Raji (cell line): ENCODE measurements around the gene CABCOCO1.

ENCODE experiments used
- POLR2A ChIP-seq: IDR thresholded peaks from 2 replicates; pipeline ENCODE4 v1.6.1; 2011; ENCODE audit warnings: low read depth, low read length, control low read depth; ENCODE audit not compliant: insufficient read depth

The CABCOCO1 gene

DNA sequence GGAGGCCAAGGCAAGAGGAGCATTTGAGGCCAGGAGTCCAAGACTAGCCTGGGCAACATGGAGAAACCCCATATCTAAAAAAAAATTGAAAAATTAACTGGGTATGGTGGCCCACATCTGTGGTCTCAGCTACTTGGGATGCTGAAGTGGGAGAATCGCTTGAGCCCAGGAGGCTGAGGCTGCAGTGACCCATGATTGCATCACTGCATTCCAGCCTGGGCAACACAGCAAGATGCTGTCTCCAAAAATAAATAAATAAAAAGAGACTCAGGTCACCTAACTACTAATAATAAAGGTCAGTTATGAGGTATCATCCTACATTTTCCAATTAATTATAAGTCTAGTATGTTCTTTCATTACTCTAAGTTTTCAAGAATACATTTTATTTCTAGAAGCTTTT is 20.6 kb downstream of the CABCOCO1 start:
- no peak for TF ChIP-seq POLR2A

DNA sequence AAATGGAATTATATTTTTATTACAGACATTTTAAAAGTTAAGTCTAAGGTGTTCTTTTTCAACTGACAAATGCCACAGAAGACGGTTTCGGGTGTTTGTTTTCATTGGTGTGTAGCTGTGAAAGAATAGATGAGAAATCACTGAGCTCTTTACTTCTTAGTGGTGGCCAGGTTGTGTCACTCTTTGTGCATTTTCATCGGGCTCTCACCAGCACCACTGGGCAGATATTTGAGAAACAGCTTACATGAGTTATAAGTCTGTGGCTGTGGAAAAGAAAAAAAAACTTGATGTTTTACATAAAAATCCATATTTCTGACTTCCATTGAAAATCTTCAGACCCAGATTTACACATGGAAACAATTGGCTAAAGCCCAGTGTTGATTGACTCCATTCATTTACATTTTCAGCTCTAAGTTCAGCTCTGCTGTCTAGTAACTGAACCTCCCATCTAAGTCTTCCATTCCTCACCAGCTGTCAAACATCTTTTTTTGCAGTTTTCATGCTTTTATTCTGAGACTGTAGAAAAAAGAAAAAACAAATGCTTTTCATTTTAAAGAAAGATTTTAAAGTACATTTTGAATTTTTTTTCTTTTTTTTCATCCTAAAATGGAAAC is 22.3 kb downstream of the CABCOCO1 start:
- no peak for TF ChIP-seq POLR2A

DNA sequence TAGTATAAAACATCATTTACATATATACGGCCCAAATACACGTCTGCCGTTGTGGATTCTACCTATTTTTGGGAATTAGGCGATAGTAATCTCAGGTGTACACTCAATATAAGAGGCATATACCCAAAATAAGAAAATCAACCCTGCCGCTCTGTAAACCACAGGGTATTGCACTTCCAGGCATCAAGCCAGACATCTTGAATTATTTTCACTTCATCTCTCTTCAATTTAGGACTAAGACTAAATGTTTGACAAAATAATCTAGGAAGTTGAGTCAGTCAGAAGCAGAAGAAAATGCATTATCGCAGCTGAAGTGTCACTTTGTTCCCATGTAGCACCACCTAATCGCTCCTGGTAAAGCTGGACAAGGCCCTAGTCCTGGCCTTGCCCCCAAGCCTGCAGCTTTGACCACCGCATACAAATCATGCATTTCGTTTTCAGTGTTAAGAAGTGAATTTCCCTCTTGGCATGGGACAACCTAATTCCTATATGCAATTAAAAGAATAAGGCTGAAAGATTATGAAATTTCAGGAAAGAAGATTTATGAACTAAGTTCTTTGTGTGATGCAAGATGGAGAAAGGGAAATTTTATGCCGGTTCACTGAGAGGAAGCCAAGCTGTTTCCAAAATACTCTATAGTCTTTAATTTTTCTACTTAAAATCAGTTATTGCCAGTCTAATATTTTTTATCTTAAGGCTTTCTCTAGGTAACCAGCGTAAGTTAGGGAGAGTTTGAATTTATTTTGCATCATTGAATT is 26.0 kb downstream of the CABCOCO1 start:
- TF ChIP-seq POLR2A = no peak

DNA sequence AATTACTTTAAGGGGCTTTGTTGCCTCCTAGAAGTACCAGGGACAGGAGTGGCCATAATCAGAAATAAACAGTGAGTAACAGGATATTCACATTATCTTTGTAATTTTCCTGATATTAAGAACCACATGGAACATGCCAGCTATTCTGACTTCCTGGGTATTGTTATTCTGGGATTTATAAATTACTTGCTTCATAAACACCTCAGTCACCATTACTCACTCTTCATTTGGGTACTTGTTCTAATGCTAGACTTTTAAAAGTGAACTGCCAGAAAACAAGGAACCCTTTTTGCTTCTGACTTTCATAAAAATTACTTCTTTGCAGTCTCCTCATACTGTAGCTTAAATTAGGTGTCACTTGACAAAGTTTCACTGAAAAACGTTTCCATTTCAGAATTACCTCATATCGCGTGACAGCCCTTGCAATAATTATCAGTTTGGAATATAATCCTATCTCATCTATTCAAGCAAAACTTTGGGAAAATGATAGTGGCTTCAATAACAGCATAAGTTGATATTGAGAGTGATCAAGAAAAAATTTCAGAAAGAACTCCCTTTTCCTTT is 29.8 kb downstream of the CABCOCO1 start:
- no peak for TF ChIP-seq POLR2A

DNA sequence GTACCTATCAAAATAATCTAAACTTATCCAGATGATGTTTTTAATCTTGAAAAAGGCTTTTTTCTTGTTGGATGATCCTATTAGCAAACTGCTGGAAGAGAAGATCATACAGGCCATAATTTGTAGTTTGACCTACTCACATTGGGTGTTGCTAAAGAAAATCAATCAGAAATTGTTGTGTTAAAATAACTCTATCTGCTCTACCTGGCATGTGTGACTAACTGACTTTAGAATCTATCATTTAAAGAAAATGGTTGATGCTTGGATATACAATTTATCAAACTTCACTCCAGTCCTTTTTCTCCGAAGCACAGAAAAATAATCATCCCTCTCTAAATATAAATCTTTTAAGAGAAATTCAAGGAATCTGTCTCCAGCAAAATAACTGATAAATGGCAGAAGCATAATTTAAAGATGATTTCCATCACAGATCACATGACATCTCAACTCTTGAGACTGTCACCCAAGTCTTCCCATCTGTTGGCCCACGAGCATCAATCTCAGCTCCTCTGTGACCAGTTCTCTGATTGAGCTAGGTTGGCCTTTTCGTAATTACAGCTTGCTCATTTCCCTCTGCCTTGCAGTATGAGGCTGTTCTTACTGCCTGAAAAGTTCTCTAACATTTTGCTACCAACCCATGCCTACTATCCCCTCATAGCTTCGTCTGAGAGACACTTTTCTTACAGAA is 36.4 kb downstream of the CABCOCO1 start:
- no peak for TF ChIP-seq POLR2A

DNA sequence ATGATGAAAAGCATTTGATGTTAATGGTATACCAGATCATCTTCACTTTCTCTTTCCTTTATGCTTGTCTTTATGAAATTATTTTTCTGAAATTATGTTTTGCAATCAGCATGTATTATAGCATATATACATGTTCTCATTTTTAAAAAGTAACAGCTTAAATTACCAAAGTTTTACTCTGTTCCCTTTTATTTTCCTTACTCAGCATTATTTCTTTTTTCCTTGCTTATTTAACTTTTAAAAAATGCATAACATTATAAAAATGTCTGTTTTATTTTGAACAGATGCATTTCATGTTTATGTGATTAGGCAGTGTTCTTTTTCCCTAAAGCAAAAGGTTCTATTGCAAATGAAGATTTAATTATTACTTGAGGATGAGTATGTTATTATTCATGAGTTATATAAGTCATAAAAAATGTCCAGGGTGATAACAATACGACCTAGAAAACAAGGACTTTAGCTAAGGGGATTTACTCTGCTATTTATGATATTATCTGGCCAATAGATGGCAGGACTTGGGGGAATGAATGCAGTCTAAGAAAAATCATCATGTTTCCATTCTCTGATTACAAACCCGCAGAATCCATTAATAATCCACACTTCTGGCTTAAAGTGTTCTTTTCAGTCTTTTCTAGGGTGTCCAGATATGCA is 38.5 kb downstream of the CABCOCO1 start:
- no peak for TF ChIP-seq POLR2A

DNA sequence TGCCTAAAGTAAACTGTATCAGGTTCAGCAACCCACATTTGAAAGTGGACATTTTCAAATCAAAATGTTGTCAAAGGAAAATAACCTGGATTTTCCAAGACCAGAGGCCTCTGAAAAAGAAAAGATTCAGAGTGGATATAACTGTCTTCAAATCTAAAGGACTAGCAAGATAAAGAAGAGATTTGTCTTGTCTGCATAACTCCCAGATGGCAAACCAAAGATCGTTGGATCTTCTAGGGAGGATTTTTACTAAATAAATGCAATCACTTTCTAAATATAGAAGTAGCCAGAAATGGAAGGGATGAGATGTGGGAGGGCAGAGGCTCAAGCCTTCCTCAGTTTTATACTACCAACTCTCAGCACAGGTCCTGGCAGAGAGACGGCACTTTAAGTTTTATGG is 39.0 kb downstream of the CABCOCO1 start:
- TF ChIP-seq POLR2A = no peak

DNA sequence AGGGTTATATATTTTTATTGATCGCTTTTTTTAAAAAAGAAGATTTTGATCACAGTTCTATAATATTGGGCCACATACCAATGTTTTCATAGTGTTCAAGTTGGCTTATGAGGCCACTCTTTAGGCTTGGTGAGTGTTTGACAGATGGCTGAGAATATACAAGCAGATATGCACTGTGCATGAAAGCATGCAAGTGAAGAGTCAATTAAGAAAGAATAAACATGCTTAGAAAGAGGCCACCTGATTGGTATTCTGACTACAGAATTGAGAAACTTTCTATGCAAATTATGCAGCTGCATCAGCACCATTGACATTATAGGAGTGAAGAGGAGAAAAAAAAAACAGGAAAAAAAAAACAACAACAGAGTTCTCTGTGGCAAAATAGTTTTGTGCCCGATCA is 39.9 kb downstream of the CABCOCO1 start:
- no peak for TF ChIP-seq POLR2A

DNA sequence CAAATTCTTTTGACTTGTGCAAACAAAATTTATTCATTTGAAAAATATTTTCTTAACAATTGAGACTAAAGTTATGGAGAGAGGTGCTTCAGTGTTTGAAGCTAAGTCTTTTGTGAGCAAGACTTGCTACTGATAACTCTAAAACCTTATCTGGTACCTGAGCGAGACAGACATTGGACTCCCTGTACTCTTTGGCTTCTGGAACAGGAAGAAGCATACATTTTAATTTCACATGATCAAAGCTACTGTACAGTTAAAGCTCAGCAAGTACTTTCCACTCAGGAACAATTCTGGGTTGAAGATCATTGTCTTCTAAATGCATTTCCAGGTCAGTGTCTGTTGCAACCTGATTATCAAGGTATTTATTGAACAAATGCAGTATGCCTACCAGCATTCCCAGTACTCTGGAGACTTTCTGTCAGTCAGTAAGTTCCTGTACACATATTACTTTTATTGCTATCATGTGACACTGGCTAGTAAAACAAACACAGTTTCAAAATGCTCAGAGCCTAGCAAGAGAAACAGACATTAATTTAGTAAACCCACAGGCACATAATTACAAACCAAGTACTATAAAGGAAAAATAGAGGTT is 42.4 kb downstream of the CABCOCO1 start:
- no peak for TF ChIP-seq POLR2A

DNA sequence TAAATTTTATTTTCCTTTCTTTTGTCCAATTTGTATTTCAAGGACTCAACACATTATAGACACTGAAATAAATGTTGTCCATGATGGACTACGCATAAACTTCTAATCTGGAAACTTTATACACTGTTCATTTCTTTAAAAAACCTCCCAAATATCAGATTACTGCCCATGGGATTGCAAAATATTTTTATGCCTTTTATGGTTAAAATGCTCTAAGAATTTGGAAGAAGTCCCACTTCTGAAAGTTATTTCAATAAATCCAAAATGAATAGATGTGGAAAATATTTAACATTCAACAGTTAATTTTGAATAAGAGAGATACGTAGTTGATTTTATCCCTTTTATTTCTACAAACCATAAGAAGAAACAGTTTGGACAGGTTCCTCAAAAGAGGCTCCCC is 46.1 kb downstream of the CABCOCO1 start:
- TF ChIP-seq POLR2A = no peak

DNA sequence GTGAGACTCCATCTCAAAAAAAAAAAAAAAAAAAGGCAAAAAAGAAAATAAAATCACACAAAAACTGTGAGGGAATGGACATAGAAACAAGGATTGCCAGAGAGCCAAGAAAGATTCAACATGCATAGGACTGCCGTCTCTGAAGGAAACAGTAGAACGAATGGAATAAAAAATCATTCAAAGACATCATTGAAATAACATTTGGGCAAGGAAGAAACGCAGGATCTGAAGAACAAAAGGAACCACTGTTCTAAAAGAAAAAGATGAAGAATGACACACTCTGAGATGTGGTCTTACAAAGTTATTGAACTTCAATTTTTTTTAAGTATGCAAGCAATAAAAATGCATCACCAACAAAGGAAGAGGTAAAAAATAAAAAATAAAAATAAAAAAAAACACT is 57.2 kb downstream of the CABCOCO1 start:
- TF ChIP-seq POLR2A = no peak

DNA sequence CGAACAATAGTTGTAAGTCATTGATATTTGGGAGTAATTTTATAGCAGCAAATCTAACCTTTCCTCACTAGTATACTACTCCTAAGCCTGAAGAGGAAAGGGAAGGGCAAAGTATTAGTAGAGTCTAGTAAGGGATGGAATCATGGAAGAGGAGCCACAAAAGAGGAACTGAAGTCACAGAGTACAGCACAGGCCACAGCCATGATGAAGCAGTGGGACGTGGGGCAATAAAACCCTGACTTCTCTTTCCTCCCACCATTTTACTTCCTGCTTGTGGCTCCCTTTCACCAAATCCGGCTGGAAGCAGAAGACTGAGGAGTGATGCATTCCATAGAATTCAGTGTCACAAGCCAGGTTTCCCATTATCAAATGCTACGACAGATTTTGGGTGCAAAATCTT is 58.7 kb downstream of the CABCOCO1 start:
- TF ChIP-seq POLR2A = no peak

DNA sequence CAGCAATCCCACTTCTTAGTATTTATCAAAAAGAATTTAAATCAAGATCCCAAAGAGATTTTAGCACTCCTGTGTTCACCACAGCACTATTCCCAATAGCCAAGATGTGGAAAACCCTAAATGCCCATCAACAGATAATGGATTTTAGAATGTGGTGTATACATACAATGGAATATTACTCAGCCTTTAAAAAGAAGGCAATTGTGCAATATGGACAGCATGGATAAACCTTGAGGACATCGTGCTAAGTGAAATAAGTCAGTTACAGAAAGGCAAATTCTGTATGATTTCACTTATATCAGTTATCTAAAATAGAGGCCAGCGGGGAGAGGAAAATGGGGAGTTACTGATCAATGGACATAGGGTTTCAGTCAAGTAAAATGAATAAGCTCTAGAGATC is 66.9 kb downstream of the CABCOCO1 start:
- TF ChIP-seq POLR2A = no peak

DNA sequence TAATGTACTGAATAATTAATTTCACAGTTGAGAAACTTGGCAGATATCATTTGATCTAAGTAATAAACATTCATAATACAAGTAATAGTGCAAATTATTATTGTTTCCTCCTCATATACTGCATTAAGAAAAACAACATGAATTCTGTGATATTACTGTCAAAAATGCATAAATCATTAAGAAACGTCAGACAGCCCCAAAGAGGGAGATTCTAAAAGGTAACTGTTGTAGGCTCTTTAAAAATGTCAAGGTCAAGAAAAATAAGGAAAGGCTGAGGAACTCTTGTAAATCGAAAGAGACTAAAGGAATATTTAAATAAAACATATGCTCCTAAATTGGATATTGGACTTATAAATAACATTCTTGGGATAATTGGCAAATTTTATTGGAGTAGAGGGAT is 67.9 kb downstream of the CABCOCO1 start:
- TF ChIP-seq POLR2A = no peak

DNA sequence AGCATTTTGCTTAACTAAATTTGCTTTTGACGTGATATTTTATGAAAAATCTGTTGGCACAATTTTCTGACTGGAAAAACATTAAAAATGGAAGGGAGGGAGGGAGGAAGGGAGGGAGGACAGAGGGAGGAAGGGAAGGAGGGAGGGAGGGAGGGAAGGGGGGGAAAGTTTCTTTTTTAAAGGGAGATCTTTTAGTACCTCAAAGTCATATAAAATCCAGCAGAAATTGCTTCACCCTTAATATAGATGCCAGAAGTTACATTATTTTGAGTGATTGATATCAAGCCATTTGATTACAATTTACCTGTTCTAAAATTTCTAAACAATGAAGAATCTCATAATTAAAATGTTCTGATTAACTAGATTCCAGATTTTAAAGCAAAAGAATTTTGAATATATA is 68.9 kb downstream of the CABCOCO1 start:
- no peak for TF ChIP-seq POLR2A

DNA sequence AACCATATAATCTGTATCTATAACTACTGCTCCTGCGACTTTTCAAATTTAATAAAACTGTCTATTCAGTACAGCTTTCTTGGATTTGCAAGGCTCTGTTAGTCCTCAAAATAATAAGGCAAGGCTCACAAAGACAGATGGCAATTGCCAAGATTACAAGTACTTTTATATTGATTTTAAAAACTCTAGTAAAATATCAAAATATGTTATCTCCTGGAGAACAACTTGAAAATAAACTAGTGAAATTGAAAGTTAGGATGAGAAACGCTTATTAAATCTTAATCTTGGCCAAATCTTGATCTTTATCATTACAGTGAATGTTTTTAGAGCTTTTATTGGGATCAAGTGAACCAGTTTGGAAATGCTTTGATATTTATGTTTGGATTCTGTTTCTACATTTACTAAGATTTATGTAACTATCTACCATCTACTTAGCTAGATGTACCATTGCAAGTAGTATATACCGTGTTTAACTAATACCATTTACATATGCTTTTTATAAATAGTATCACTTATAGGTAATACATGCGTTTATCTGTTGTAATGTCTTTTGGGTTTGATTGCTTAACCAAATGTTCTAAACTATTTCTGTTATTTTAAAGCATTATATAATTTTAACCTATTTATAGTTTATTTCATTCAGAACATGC is 70.0 kb downstream of the CABCOCO1 start:
- no peak for TF ChIP-seq POLR2A
